Fibroblast of lung (primary cell): ENCODE data around the gene ZSWIM6. TPM values are rescaled to one million over a fixed set of nuclear protein-coding genes. Genes with fewer than 3 reads are reported as not detected.

ENCODE experiments used
- DNase-seq, 2 donors: peaks; one replicate each; pipeline versions ENCODE4 v3.0.0 to v3.0.0-alpha.2; 2010; ENCODE audit warnings: low read depth in 2 of 2
- H2AFZ ChIP-seq: 2 replicates; pipeline ENCODE4 v1.5.1; 2012; ENCODE audit warnings: low read length, control low read depth, inconsistent platforms
- H3K27ac ChIP-seq: 2 replicates; pipeline ENCODE4 v1.5.1; 2011; ENCODE audit warnings: low read length, control low read depth; ENCODE audit not compliant: insufficient read depth
- H3K27me3 ChIP-seq: 2 replicates; pipeline ENCODE4 v1.5.1; 2011; ENCODE audit warnings: mild to moderate bottlenecking, low read length; ENCODE audit not compliant: control insufficient read depth, insufficient read depth
- H3K36me3 ChIP-seq: 2 replicates; pipeline ENCODE4 v1.5.1; 2011; ENCODE audit warnings: low read length; ENCODE audit not compliant: control insufficient read depth, insufficient read depth
- H3K4me1 ChIP-seq: 2 replicates; pipeline ENCODE4 v1.5.1; 2011; ENCODE audit warnings: low read length; ENCODE audit not compliant: control insufficient read depth, insufficient read depth; ENCODE audit errors: extremely low read depth
- H3K4me2 ChIP-seq: 2 replicates; pipeline ENCODE4 v1.5.1; 2011; ENCODE audit warnings: low read length, control low read depth; ENCODE audit not compliant: insufficient read depth; ENCODE audit errors: extremely low read depth
- H3K4me3 ChIP-seq, 4 experiments: fragments of 200-600 bp in 1 of 4; sonication (generic) in 1 of 4; replicated peaks in 1 of 4; 2 replicates each; pipeline ENCODE4 v1.5.1; 2011 to 2016; ENCODE audit warnings: low read length in 4 of 4, low read depth in 3 of 4, mild to moderate bottlenecking in 3 of 4, control low read depth in 2 of 4, inconsistent platforms in 1 of 4, mixed read lengths in 1 of 4; ENCODE audit not compliant: insufficient read depth in 1 of 4; ENCODE audit errors: control extremely low read depth in 1 of 4
- H3K79me2 ChIP-seq: 2 replicates; pipeline ENCODE4 v1.5.1; 2012; ENCODE audit warnings: mild to moderate bottlenecking, low read length, inconsistent platforms; ENCODE audit not compliant: control insufficient read depth, insufficient read depth
- H3K9ac ChIP-seq: 2 replicates; pipeline ENCODE4 v1.5.1; 2011; ENCODE audit warnings: mild to moderate bottlenecking, low read length, control low read depth; ENCODE audit not compliant: insufficient read depth
- H3K9me3 ChIP-seq: 2 replicates; pipeline ENCODE4 v1.5.1; 2012; ENCODE audit warnings: low read depth, low read length; ENCODE audit not compliant: control insufficient read depth, insufficient read depth
- H4K20me1 ChIP-seq: 2 replicates; pipeline ENCODE4 v1.5.1; 2011; ENCODE audit warnings: low read length; ENCODE audit not compliant: control insufficient read depth, insufficient read depth; ENCODE audit errors: extremely low read depth
- EZH2 ChIP-seq: IDR thresholded peaks from 2 replicates; pipeline ENCODE4 v1.5.1; 2012; ENCODE audit warnings: low read length, control low read depth, mild to moderate bottlenecking; ENCODE audit errors: missing control alignments
- polyA plus RNA-seq, 2 donors: library from polyadenylated mRNA; depleted of rRNA in 1 of 2; stranded (reverse) in 1 of 2; unstranded in 1 of 2; fragments of >200 nt; gene quantifications; 2 replicates each; pipeline ENCODE4 v1.2.1, GENCODE V29; 2011 to 2012; ENCODE audit warnings: missing spikeins in 1 of 2
- total RNA-seq: library from RNA; depleted of rRNA; stranded (reverse); fragments of >200 nt; gene quantifications from 2 replicates; pipeline ENCODE4 v1.2.1, GENCODE V29; 2014
- TF ChIP-seq, protein P1 (sequence below), 2 donors: IDR thresholded peaks in 1 of 2; conservative IDR thresholded peaks in 1 of 2; 1 replicate in 1 of 2; 2 replicates in 1 of 2; pipeline ENCODE4 v1.5.1; 2011 to 2012; ENCODE audit warnings: low read length in 2 of 2, control low read depth in 1 of 2, inconsistent platforms in 1 of 2, low read depth in 1 of 2, mild to moderate bottlenecking in 1 of 2

The ZSWIM6 gene
- total and polyA plus RNA-seq, 2 donors (not counting 1 experiment from before 2014, with no cell fraction given): 23.5 to 26.6 TPM

DNA sequence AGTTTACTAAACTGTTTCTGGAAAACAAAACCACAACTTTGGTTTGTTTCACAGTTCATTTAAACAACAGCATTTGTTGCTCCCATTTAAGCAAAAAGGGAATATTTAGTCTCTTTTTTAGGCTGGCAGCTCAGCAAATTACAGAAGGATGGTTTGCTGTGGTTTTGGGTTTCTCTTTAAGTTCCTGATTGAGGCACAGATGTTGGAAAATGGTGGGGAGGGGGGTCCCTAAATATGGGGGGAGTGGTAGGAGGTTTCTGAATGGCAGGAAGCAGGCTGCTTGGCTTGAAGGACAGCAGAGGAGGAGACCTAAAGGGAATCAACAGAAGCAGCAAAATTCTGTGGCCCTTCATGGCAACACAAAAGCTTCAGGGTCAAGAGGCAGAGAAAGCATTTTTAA is 263.4 kb downstream of the ZSWIM6 start:
- Histone ChIP-seq H3K4me3 (no peak overlapping the region), H3K4me2 (no peak overlapping the region), H3K9ac (no peak overlapping the region), H3K27me3 (peaks cover 7% of the 10 kb centered on the region), H4K20me1 (no peaks in the 10 kb centered on the region), H3K4me1 (no peaks in the 10 kb centered on the region), H3K27ac (no peak overlapping the region), H3K9me3 (no peaks in the 10 kb centered on the region), H3K79me2 (no peaks in the 10 kb centered on the region), H3K36me3 (no peaks in the 10 kb centered on the region), H2AFZ (no peak overlapping the region)
- DNase-seq: no peak
- TF ChIP-seq, protein P1, sequence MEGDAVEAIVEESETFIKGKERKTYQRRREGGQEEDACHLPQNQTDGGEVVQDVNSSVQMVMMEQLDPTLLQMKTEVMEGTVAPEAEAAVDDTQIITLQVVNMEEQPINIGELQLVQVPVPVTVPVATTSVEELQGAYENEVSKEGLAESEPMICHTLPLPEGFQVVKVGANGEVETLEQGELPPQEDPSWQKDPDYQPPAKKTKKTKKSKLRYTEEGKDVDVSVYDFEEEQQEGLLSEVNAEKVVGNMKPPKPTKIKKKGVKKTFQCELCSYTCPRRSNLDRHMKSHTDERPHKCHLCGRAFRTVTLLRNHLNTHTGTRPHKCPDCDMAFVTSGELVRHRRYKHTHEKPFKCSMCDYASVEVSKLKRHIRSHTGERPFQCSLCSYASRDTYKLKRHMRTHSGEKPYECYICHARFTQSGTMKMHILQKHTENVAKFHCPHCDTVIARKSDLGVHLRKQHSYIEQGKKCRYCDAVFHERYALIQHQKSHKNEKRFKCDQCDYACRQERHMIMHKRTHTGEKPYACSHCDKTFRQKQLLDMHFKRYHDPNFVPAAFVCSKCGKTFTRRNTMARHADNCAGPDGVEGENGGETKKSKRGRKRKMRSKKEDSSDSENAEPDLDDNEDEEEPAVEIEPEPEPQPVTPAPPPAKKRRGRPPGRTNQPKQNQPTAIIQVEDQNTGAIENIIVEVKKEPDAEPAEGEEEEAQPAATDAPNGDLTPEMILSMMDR (conservative IDR thresholded peaks at IDR 0.05 in 1 of 2, IDR thresholded peaks at IDR 0.05 in 1 of 2; ENCODE audit: low read depth in 1 of 2, low read length in 2 of 2): no peak
- TF ChIP-seq EZH2: no peak

Other genes starting within 250 kb of the ZSWIM6 start
- 42.4 and 64.6 TPM in 2 replicates for gene SMIM15, start 169.8 kb upstream of the ZSWIM6 start, total RNA-seq
- gene SMIM15, start 169.8 kb upstream of the ZSWIM6 start, polyA plus RNA-seq: 61.6 and 63.3 TPM in 2 replicates